K562 (cell line): ENCODE data around the gene MYO18A.

ENCODE experiments used
- SMARCC2 ChIP-seq: fragments of 450-650 bp; IDR thresholded peaks from 2 replicates; pipeline ENCODE4 v1.6.1; 2017; ENCODE audit warnings: antibody characterized with exemption, moderate library complexity, mild to moderate bottlenecking, low read depth
- TF ChIP-seq, protein P1 (sequence below), 2 experiments: fragments of 450-650 bp; formaldehyde crosslinking in 1 of 2; IDR thresholded peaks; 2 replicates each; pipeline versions ENCODE4 v1.4.0 to v1.6.1; 2014 to 2020; ENCODE audit warnings: mild to moderate bottlenecking in 2 of 2, borderline replicate concordance in 1 of 2, low read depth in 1 of 2

DNA sequence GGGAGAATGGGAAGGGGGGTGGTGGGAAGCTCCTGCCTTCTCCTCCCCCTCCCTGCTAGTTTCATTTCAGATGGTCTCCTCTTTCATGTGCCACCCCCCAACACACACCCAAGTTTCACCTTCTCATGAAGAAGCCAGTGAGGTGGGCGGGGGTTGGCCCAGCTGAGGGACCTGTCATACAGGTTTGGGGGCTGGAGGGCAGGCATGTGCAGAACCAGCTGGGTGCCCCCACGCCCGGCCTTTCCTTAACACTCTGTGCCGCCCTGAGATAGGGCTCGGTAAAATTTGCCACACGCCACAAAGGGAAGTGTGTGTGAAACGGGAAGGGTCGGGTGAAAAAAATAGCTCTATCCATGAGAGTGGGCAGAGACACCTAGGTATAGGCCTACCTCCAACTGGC is 79.9 kb downstream of the MYO18A start:
- TF ChIP-seq, protein P1, sequence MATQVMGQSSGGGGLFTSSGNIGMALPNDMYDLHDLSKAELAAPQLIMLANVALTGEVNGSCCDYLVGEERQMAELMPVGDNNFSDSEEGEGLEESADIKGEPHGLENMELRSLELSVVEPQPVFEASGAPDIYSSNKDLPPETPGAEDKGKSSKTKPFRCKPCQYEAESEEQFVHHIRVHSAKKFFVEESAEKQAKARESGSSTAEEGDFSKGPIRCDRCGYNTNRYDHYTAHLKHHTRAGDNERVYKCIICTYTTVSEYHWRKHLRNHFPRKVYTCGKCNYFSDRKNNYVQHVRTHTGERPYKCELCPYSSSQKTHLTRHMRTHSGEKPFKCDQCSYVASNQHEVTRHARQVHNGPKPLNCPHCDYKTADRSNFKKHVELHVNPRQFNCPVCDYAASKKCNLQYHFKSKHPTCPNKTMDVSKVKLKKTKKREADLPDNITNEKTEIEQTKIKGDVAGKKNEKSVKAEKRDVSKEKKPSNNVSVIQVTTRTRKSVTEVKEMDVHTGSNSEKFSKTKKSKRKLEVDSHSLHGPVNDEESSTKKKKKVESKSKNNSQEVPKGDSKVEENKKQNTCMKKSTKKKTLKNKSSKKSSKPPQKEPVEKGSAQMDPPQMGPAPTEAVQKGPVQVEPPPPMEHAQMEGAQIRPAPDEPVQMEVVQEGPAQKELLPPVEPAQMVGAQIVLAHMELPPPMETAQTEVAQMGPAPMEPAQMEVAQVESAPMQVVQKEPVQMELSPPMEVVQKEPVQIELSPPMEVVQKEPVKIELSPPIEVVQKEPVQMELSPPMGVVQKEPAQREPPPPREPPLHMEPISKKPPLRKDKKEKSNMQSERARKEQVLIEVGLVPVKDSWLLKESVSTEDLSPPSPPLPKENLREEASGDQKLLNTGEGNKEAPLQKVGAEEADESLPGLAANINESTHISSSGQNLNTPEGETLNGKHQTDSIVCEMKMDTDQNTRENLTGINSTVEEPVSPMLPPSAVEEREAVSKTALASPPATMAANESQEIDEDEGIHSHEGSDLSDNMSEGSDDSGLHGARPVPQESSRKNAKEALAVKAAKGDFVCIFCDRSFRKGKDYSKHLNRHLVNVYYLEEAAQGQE (IDR thresholded peaks at IDR 0.05; ENCODE audit: borderline replicate concordance): no peak
- TF ChIP-seq, protein P1 (CRISPR knock-in tag; IDR thresholded peaks at IDR 0.05; ENCODE audit: low read depth): no peak
- TF ChIP-seq SMARCC2: no peak
